Astrocyte of the spinal cord (primary cell): ENCODE measurements around the gene ACAP3.

Source experiments
- DNase-seq: peaks from one replicate; pipeline ENCODE4 v3.0.0; 2011; ENCODE audit warnings: low read depth, low spot score
- H3K4me3 ChIP-seq: 2 replicates; pipeline ENCODE4 v1.5.1; 2011; ENCODE audit warnings: low read depth, mild to moderate bottlenecking, low read length, moderate library complexity
- CTCF ChIP-seq: IDR thresholded peaks from 2 replicates; pipeline ENCODE4 v1.5.1; 2012; ENCODE audit warnings: low read depth, mild to moderate bottlenecking, low read length, inconsistent platforms
- in situ Hi-C: cut with HindIII; loops from 2 replicates; pipeline ENCODE4 v1.10.0; 2017; ENCODE audit warnings: low sequenced_read_pairs

ACAP3 gene

GRCh38 chr1:1262758-1263157 lies 45.0 kb downstream of the ACAP3 start:
- in situ Hi-C loops, result no loop called here

GRCh38 chr1:1262071-1262470 lies 45.7 kb downstream of the ACAP3 start:
- in situ Hi-C loops, result no loop called here
- no peak for DNase-seq

More at GRCh38 chr1:1262758-1263157, 45.0 kb downstream of the ACAP3 start:
- no peak for DNase-seq
- H3K4me3 ChIP-seq, result no peak overlapping the region
- no peak for TF ChIP-seq CTCF

GRCh38 chr1:1260843-1261560 lies 46.7 kb downstream of the ACAP3 start:
- no peak overlapping the region for H3K4me3 ChIP-seq

More at GRCh38 chr1:1262071-1262470, 45.7 kb downstream of the ACAP3 start:
- TF ChIP-seq CTCF, result no peak
- no peak overlapping the region for H3K4me3 ChIP-seq

GRCh38 chr1:1259951-1260600 lies 47.7 kb downstream of the ACAP3 start:
- TF ChIP-seq CTCF, result no peak
- H3K4me3 ChIP-seq, result no peak overlapping the region
- DNase-seq, result no peak
- in situ Hi-C loops, result no loop called here

More at GRCh38 chr1:1260843-1261560, 46.7 kb downstream of the ACAP3 start:
- DNase-seq, result no peak
- in situ Hi-C loops, result no loop called here
- no peak for TF ChIP-seq CTCF

- TF ChIP-seq CTCF, result no peak
- no peak overlapping the region for H3K4me3 ChIP-seq
- in situ Hi-C loops, result no loop called here
- DNase-seq, result no peak
These were observed 48.2 kb downstream of the ACAP3 start for GRCh38 chr1:1259540-1259939.

GRCh38 chr1:1259119-1259488 lies 48.6 kb downstream of the ACAP3 start:
- H3K4me3 ChIP-seq, result no peak overlapping the region
- no peak for TF ChIP-seq CTCF

More at GRCh38 chr1:1259119-1259488, 48.6 kb downstream of the ACAP3 start:
- in situ Hi-C loops, result no loop called here
- no peak for DNase-seq
